ENCODE results near the gene SF3A2. TPM values are rescaled to one million over a fixed set of nuclear protein-coding genes. Genes with fewer than 3 reads are reported as not detected.

Gene SF3A2, protein sequence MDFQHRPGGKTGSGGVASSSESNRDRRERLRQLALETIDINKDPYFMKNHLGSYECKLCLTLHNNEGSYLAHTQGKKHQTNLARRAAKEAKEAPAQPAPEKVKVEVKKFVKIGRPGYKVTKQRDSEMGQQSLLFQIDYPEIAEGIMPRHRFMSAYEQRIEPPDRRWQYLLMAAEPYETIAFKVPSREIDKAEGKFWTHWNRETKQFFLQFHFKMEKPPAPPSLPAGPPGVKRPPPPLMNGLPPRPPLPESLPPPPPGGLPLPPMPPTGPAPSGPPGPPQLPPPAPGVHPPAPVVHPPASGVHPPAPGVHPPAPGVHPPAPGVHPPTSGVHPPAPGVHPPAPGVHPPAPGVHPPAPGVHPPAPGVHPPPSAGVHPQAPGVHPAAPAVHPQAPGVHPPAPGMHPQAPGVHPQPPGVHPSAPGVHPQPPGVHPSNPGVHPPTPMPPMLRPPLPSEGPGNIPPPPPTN
- total RNA-seq = 43.2 and 61.7 TPM in 2 replicates

DNA sequence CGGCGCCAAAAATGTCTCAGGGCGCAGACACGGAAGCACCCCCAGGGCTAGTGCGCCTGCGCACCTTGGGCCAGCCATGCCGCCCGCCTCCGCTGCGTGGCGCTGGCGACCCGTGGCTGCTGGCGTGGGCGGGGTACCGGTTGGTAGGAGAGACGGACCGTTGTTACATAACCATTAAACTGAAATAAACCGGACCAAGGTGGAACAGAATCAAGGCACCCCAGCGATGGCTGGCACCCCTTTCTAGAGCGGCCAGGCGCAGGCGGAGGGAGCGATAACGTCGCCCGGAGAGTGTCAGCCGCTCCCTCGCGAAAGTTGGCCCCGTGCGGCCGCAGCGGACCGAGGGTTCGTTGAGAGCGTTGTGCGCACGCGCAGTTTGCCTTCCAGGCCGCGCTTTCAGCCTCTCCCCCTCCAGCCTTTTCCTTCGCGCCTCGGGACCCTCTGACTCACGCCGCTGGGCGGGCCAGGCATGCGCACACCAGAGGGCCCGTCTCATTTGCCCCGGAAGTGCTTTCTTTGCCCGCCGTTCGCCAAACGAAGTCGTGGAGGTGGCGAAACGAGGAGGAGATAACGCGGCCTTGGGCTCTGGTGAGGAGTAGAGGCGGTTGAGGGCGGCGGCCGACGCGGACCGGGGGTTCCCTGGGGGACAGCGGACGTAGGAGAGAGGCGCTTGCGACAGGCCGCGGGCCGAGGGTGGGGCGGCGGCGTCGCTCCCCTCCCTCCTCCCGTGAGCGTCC, at the start of gene SF3A2, which contains the start of gene PLEKHJ1:
Gene SF3A2 (plus strand): TSS at position 511 of the 737 bp plus-strand sequence. CDS start 6,595 bp downstream, outside the sequence.
Gene PLEKHJ1 (minus strand): TSS at position 16 of the 737 bp plus-strand sequence. CDS start 81 bp downstream, outside the sequence.

DNA sequence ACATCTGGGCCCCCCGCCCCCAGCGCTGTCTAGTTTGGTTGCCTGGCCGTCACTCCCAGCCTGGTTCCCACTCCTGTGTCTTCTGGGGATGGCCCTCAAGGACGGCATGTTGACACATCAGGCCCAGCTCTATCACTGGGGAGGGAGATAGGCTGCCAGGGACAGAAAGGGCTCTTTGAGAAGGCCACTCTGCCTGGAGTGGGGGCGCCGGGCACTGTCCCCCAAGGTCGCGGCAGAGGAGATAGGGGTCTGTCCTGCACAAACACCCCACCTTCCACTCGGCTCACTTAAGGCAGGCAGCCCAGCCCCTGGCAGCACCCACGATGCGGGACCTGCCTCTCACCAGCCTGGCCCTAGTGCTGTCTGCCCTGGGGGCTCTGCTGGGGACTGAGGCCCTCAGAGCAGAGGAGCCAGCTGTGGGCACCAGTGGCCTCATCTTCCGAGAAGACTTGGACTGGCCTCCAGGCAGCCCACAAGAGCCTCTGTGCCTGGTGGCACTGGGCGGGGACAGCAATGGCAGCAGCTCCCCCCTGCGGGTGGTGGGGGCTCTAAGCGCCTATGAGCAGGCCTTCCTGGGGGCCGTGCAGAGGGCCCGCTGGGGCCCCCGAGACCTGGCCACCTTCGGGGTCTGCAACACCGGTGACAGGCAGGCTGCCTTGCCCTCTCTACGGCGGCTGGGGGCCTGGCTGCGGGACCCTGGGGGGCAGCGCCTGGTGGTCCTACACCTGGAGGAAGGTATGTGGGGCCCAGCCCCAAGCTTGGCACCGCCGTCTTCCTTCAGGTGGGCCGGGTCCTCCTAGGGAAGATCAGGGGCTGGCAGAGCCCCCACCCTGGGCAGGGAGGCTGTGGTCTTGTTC, 12.6 kb downstream of the SF3A2 start, which contains the start of gene AMH:
Gene AMH (plus strand): TSS at position 314 of the 857 bp plus-strand sequence. CDS start 10 bp downstream, at position 324.

DNA sequence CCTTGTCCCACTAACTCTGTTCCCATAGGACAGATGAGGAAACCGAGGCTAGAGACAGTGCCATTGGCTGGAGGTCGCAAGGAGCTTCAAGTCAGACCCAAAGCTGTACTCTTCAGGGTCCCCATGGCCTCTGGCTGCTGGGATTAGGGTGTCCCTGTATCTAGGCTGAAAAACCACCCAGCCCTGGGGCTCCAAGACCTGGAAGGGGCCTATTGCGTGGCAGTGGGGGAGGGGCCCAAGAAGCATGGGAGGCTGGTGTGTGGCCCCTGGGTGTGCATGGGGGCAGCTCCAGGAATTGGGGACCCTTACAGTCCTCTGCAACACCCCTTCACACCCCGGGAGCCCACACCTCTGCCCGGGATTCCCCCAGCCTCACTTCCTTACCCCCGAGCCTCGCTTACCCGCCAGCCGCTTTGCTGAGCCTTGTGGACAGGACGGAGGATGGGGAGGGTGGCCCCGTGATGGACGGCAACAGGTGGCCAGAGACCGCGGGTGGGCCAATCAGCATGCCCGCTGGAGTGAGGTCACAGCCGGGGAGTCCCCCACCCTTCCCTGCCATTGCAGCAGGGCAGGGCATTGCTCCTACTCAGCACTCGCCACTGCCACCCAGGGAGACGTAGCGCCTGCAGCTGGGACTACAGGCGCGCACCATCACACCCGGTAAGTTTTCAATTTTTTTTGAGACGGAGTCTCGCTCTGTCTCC, 19.5 kb downstream of the SF3A2 start, which contains the start of gene JSRP1:
Gene JSRP1 (minus strand): TSS at position 436 of the 704 bp plus-strand sequence. CDS start 1,103 bp downstream, outside the sequence.

DNA sequence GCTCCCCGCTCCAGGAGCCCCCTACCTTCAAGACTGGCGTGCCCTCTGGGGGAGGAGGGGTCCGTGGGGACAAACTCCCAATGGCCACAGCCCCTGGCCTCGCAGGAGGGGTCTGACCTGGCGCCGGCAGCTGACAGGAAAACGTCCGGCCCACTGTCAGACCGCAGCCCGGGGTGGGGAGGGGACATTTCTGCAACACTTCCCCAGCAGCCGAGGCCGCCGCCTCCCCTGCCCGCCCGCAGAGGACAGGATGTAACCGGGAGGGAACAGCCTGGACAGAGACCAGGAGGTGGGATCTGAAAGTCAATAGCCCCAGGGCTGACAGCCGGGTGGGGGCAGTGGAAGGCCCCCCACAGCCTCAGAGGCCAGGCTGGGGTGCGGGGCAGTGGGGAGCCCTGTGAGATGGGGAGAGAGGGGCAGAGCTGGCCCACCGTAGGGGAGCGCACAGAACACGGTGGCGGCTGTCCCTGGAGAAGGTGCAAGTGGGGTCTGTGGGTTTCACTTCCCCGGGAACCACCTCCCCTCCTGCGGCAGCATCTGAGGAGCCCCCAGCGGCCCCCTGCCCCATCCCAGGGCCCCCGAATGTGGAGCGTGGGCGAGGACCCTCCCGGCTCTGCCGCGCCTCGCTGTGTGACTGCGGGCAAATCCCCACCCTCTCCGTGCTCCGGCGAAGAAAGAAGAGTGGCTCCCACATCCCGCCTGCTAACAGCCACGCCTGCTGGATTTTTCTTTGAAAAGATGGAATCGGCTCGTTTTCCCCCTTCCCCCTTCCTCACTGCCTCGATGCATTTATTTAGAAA, 45.6 kb downstream of the SF3A2 start, which contains the start of gene PEAK3:
Gene PEAK3 (minus strand): TSS at position 114 of the 800 bp plus-strand sequence. CDS start 1,244 bp downstream, outside the sequence.

Small RNAs within 50 kb of the gene (small RNA-seq; reads per million reads assigned to genes)
- gene MIR1227 = not detected

Other genes with a start within 250 kb of the SF3A2 start
- gene BTBD2, start 221.1 kb upstream of the SF3A2 start, total RNA-seq = 52.0 and 91.8 TPM in 2 replicates
- 82.3 and 126 TPM in 2 replicates for gene MKNK2, start 185.6 kb upstream of the SF3A2 start, total RNA-seq
- 40.6 and 45.1 TPM in 2 replicates for gene MOB3A, start 140.5 kb upstream of the SF3A2 start, total RNA-seq
- 0.96 and 2.0 TPM in 2 replicates for gene IZUMO4, start 139.9 kb upstream of the SF3A2 start, total RNA-seq
- gene AP3D1, start 85.3 kb upstream of the SF3A2 start, total RNA-seq = 144 and 203 TPM in 2 replicates
- gene DOT1L, start 72.9 kb upstream of the SF3A2 start, total RNA-seq = 8.1 and 8.5 TPM in 2 replicates
- 44.3 and 53.9 TPM in 2 replicates for gene PLEKHJ1, start 495 bp upstream of the SF3A2 start, total RNA-seq
- 1.7 and 2.6 TPM in 2 replicates for gene AMH, start 12.5 kb downstream of the SF3A2 start, total RNA-seq
- not detected in 2 replicates for gene JSRP1, start 19.6 kb downstream of the SF3A2 start, total RNA-seq
- not detected in 2 replicates for gene PEAK3, start 45.4 kb downstream of the SF3A2 start, total RNA-seq
- under 0.01 TPM in 1 of 2 replicates, not detected in the other for gene LINGO3, start 71.3 kb downstream of the SF3A2 start, total RNA-seq
- 127 and 172 TPM in 2 replicates for gene LSM7, start 91.8 kb downstream of the SF3A2 start, total RNA-seq
- 26.3 and 31.4 TPM in 2 replicates for gene SPPL2B, start 91.9 kb downstream of the SF3A2 start, total RNA-seq
- gene TMPRSS9, start 123.4 kb downstream of the SF3A2 start, total RNA-seq = not detected in 2 replicates
- gene TIMM13, start 190.8 kb downstream of the SF3A2 start, total RNA-seq = 49.3 and 51.7 TPM in 2 replicates
- 71.2 and 91.5 TPM in 2 replicates for gene LMNB2, start 220.1 kb downstream of the SF3A2 start, total RNA-seq
- gene GADD45B, start 239.3 kb downstream of the SF3A2 start, total RNA-seq = 26.7 and 53.2 TPM in 2 replicates